Stimulated activated CD4-positive, alpha-beta T cell treated with anti-CD3 and anti-CD28 coated beads, Interleukin-12 subunit alpha, Interleukin-12 subunit beta, amount 100 ng/mL, for 48 hours (primary cell): ENCODE data around the gene ADRB2.
"Not testable (repeated sequence)": the region's sequence is repeated elsewhere in the genome, so short reads cannot be mapped to it uniquely, and the experiment has no call there.

Source experiments
- DNase-seq, 3 donors: peaks; one replicate each; pipeline ENCODE4 v3.0.0-alpha.2; 2020; ENCODE audit warnings: low read depth in 2 of 3, low spot score in 1 of 3

Gene ADRB2

DNA sequence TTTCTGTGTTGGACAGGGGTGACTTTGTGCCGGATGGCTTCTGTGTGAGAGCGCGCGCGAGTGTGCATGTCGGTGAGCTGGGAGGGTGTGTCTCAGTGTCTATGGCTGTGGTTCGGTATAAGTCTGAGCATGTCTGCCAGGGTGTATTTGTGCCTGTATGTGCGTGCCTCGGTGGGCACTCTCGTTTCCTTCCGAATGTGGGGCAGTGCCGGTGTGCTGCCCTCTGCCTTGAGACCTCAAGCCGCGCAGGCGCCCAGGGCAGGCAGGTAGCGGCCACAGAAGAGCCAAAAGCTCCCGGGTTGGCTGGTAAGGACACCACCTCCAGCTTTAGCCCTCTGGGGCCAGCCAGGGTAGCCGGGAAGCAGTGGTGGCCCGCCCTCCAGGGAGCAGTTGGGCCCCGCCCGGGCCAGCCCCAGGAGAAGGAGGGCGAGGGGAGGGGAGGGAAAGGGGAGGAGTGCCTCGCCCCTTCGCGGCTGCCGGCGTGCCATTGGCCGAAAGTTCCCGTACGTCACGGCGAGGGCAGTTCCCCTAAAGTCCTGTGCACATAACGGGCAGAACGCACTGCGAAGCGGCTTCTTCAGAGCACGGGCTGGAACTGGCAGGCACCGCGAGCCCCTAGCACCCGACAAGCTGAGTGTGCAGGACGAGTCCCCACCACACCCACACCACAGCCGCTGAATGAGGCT is at the start of gene ADRB2:
Gene ADRB2, plus strand, starts transcription at position 559 of the 686 bp plus-strand sequence. CDS start 221 bp downstream, outside the sequence.
- DNase-seq: peak; percentile 54 to 82 (median 71)

GRCh38 chr5:148776780-148777179 is 49.6 kb upstream of the ADRB2 start:
- no peak for DNase-seq

GRCh38 chr5:148778882-148779281 is 47.5 kb upstream of the ADRB2 start:
- DNase-seq: no peak

DNA sequence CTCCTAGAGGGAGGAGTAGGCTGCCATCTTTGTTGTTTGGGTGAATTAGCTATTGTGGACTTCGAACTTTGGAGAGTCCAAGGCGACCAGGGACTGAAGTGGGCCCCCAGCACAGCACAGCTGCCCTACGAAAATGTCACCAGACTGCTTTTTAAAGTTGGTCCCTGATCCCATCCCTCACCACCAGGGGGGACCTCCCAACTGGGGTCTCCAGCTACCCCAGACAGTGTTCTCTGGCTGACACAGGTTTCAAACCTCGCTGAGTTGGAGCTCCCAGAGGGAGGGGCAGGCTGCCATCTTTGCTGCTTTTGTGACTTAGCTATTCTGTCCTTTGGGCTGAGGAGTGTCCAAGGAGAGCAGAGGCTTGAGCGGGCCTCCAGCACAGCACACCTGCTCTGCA is 45.7 kb upstream of the ADRB2 start:
- DNase-seq: no peak

DNA sequence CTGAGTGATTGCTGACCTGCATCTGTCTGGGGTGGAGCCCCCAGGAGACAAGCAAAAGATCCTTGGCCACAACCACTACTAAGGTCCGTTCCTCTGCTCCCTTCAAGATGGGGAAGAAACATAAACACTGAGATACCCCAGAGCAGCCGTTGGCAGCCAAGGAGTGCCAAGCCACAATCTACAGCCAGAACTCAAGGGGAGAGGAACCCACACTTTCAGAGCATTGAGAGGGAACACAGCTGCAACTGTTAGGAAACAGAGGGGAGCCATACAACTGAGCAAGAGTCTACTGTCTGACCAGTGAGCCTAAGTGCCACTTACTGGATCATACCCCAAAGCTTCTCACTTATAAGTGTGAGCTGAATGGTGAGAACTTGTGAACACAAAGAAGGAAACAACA is 44.6 kb upstream of the ADRB2 start:
- no peak for DNase-seq

DNA sequence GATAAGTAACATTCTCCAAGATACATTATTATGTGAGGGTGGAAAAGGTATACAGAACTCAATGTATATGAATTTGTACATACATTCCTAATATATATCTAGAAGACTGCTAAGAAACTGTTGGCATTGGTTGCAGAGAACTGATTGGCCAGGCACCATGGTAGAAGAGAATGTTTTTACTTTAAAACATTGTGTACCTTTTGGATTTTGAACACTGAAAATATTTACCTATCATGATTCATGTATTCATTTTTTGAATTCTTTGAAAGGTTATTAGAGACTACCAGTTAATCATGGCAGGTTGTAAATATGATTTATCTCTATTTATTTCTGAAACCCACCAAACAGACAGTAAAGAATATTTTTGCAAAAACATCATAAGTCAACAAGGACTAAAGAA is 41.2 kb upstream of the ADRB2 start:
- no peak for DNase-seq

DNA sequence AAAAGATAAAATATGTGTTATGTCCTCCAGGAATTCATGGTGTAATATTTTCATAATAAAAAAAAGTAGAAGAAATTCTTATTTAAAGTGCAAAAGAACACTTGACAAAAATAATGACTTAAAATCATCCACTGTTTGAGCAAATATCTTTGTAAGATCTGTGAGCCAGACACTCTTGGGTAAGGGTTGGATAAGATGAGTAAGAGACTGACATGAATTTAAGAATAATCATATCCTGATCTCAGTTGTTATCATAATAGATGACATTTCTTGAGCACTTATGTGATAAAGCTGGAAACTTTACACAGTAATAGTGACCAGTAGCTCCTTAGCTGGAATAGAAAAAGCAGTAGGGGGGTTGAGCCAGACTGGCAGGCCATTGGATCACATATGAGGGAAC is 40.0 kb upstream of the ADRB2 start:
- no peak for DNase-seq

DNA sequence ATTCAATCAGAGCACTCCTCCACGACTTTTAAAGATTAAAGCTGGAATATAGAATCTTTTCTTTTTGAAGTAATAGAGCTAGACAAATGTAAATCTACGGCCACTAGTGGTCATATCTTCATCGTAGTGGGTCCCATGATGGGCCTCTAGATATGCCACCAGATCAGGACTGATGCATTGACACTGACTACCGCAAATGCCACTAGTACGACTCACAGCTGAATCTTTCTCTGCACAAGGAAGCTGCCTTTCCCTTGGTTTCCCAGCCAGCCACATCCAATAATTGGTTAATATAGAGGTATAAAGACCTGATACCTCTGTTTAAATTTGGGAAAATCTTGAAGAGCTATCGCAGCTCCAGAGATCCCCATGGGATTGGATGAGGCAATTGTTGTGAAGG is 37.8 kb upstream of the ADRB2 start:
- no peak for DNase-seq

GRCh38 chr5:148790545-148791333 is 35.7 kb upstream of the ADRB2 start:
- no peak for DNase-seq

GRCh38 chr5:148791334-148791667 is 35.1 kb upstream of the ADRB2 start:
- peak in 2 of 3 donors; percentile 17 to 40 for DNase-seq

DNA sequence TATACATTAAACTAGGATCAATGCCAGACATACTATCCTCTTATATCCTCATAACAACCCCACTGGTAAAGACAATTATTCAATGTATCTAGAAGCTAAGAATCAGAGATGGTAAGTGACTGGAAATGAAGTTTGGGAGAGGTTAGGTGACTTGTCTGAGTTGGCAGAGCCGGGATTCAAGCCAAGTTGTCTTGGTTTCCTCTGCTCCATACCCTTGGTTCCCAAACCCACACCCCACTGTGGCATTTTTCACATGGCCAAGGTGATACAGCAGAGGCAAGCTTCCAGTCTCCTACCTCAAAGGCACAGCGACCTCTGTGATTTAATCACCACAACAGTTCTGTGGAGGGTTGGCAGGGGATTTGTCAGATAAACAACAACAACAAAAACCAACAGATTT is 34.7 kb upstream of the ADRB2 start:
- no peak for DNase-seq

DNA sequence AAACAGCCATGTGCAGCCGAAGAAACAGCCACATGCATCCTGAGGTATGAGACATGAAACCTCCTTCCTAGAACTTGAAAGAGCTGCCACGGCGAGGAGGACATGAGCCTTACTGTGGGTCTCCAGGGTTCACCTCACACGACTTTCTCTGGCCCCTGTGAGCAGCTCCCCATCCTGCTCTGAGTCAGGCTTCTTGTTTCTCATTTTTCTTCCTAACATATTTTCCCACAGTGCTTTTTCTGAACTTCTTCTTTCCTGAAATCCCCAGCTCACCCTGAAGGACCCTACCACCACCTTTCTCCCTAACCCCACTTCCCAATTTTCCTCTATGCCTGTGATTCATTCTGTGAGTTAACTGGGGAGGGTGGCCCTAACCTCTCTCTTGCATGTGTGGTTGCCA is 33.7 kb upstream of the ADRB2 start:
- no peak for DNase-seq

- DNase-seq: no peak
These were observed 33.1 kb upstream of the ADRB2 start for GRCh38 chr5:148793261-148793660.

DNA sequence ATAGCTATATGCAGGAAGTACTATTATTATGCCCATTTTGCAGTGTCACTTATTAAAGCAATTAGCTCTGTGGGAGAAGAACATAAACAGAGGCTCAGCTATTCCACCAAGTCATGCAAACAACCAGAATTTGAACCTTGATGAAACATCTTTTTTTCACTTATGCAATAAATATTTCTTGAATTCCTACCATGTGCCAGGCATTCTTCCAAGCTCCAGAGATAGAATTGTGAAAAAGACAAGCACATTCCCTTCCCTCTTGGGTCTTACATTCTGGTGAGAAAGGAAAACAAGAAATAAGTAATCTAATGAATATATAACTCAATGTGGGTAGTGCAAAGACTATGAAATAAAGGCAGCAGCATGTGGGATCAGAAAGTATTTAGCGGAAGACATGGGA is 32.1 kb upstream of the ADRB2 start:
- no peak for DNase-seq

DNA sequence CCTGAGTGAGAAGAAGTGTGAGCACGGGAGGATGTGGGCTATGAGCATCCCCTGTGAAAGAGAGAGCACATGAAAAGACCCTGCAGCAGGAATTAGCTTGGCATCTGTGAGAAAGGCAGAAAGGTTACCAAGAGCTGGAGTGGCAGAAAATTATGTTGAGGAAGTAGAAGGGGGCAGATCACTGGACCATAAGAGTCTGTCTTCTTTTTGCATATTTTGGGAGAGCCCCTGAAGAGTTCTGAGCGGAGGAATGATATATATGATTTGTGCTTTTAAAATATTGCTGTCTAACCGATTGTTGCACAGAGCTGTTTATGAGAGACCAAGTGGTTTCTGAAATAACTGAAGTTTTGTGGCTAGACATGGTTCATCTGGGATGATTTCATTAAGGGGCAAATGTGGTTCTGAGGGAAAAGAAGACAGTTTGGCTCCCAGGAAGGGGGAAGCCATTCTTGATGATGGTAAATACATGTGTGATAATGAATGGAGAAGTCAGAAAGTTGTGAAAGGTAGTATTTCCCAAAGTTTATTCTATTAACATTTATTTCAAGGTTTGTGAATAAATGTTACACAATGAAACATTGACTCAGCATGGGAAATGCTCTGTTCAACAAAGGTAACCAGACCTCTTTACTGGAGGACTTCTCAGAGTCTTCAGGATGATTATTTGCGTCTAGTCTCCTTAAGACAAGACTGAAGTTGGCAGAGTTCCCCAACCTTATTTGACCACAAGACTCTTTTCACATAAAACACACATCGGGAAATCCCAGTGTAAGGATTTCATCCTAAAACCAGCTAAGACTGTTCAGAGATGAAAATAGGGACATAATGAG is 31.5 kb upstream of the ADRB2 start:
- DNase-seq: no peak

DNA sequence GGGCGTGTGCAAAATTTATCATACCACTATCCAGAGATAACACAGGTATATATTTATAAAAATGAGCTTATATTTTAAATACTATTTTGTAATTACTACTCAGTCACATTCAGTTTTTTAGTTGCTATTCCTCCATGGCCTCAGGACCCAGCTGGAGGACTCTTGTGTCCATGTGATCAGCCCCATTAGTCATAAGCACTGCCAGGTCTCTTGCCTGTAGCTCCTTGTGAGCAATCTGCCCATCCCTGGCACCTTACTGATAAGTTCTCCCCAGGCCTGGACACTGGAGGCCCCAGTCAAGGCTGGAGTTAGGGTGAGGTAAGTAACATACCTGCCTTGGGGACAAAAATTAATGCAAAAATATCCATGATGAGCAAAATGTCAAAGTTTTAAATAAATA is 29.5 kb upstream of the ADRB2 start:
- no peak for DNase-seq

- no peak for DNase-seq
These were observed 27.6 kb upstream of the ADRB2 start for GRCh38 chr5:148798786-148799185.

DNA sequence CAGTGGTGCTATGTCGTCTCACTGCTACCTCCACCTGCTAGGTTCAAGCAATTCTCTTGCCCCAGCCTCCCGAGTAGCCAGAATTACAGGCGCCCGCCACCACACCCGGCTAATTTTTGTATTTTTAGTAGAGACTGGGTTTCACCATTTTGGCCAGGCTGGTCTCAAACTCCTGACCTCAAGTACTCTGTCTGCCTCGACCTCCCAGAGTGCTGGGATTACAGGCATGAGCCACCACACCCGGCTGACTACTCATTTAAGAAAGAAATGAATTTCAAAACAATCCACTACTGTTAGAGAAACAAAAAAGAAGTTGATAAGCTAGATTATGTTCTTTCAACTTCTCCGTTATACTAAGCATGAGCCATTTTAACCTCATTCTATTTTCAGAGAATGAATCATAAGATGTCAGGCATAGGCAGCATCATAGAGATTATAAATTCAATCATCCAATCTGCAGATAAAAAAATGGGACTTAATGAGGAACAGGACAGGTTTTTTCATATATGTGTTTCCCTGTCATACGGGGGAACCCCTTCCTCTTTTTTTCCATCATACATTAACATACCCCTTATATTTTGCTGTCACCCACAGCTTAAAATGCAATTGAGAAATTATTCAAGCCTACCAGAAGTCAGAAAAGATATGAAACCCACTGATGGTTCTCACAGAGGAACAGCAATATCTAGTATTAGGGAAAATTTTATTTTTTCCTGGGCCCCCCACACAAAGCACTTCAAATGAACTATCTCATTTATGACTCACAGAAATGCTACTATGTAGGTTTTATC is 26.5 kb upstream of the ADRB2 start:
- DNase-seq: no peak

GRCh38 chr5:148801682-148802276 is 24.6 kb upstream of the ADRB2 start:
- no peak for DNase-seq

- DNase-seq: not testable (repeated sequence)
These were observed 23.0 kb upstream of the ADRB2 start for GRCh38 chr5:148803451-148803850.

DNA sequence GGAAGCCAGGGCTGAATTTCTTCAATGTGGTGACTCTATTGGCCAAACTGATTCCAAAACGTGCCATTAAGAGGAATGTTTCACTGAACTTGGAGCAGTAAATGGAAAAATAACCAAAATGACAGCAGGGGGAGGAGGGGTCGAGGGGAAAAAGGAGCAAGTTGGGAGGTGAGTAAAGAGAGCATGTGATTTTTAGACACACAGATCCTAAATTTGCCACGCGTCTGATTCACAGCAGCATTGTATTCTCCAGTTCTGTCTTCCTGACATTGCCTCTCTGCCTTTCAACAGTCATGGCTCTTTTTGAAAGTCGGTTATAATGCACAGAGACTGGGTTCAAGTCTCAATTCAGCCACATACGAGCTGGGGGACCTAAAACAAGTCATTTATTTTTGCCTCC is 22.0 kb upstream of the ADRB2 start:
- DNase-seq: no peak
